Testis (tissue), 3 donors: ENCODE measurements around the gene PRKAR1B. TPM values are rescaled to one million over a fixed set of nuclear protein-coding genes. Genes with fewer than 3 reads are reported as not detected.

ENCODE experiments used
- DNase-seq: peaks from one replicate; pipeline ENCODE4 v3.0.0-alpha.2; 2019
- H3K27ac ChIP-seq, 2 donors: fragments of 200-600 bp; sonication (generic); one replicate each; pipeline ENCODE4 v1.5.1; 2019
- H3K27me3 ChIP-seq: fragments of 200-600 bp; sonication (generic); one replicate; pipeline ENCODE4 v1.5.1; 2019
- H3K36me3 ChIP-seq: fragments of 200-600 bp; sonication (generic); one replicate; pipeline ENCODE4 v1.5.1; 2017; ENCODE audit warnings: low read depth; ENCODE audit errors: missing control alignments
- H3K4me1 ChIP-seq: fragments of 200-600 bp; sonication (generic); one replicate; pipeline ENCODE4 v1.5.1; 2019
- H3K4me3 ChIP-seq, 2 donors: fragments of 200-600 bp; sonication (generic); one replicate each; pipeline ENCODE4 v1.5.1; 2017 to 2019
- H3K9me3 ChIP-seq: fragments of 200-600 bp; sonication (generic); one replicate; pipeline ENCODE4 v1.5.1; 2017
- CTCF ChIP-seq, 3 experiments: fragments of 450-650 bp in 2 of 3; fragments of 200-600 bp in 1 of 3; sonication (generic) in 1 of 3; IDR thresholded peaks; one replicate each; pipeline ENCODE4 v1.5.1; 2016 to 2019; ENCODE audit warnings: antibody characterized with exemption in 3 of 3, mild to moderate bottlenecking in 2 of 3, moderate library complexity in 1 of 3
- POLR2A ChIP-seq: fragments of 450-650 bp; IDR thresholded peaks from one replicate; pipeline ENCODE4 v1.6.1; 2017; ENCODE audit warnings: antibody characterized with exemption, mild to moderate bottlenecking, moderate library complexity
- WGBS, 2 donors: methylation state at CpG; one replicate each; pipeline ENCODE4 v1.1.5; 2018; 5-methylcytosine and 5-hydroxymethylcytosine counted together
- intact Hi-C: fragments of 100-400 bp; cut with DNase I; formaldehyde crosslinking; loops from one replicate; pipeline ENCODE4 v1.15.1; 2023; ENCODE audit warnings: low total_unique reads
- polyA plus RNA-seq: library from polyadenylated mRNA; stranded (reverse); fragments of 350-450 nt; fragmentation: Illumina TruSeq; extraction: RNeasy Lipid Tissue Mini Kit (QIAGEN cat#74804); gene quantifications from one replicate; pipeline ENCODE4 v1.2.3, GENCODE V29; 2014; ENCODE audit warnings: low read depth, low replicate concordance; ENCODE audit not compliant: insufficient read depth
- total RNA-seq, 2 donors: library from RNA; depleted of rRNA; stranded (reverse); fragments of >200 nt; gene quantifications; one replicate each; pipeline ENCODE4 v1.2.3, GENCODE V29; 2016

Gene PRKAR1B
- total and polyA plus RNA-seq, 3 donors from 2014 or later, result 27.8 to 35.7 (median 31.3) TPM

- intact Hi-C loops, result no loop called here
- 50 to 65% methylated on average over 9 to 19 of the region's 21 CpGs for WGBS, 2 donors
- DNase-seq, result peak; percentile 80
- Histone ChIP-seq H3K9me3 (no peaks in the 10 kb centered on the region), H3K27ac (no peak overlapping the region), H3K4me1 (peaks cover 8% of the 10 kb centered on the region), H3K4me3 (no peak overlapping the region), H3K27me3 (no peaks in the 10 kb centered on the region), H3K36me3 (no peaks in the 10 kb centered on the region)
- no peak for TF ChIP-seq CTCF (IDR thresholded peaks at IDR 0.05)
Measured at GRCh38 chr7:537911-538634, 189.0 kb downstream of the PRKAR1B start.

- Histone ChIP-seq H3K4me1 (peaks cover 8% of the 10 kb centered on the region), H3K36me3 (no peaks in the 10 kb centered on the region), H3K4me3 (no peak overlapping the region), H3K9me3 (no peaks in the 10 kb centered on the region), H3K27ac (no peak overlapping the region), H3K27me3 (no peaks in the 10 kb centered on the region)
- DNase-seq, result no peak
- 93 to 94% methylated on average over 12 of the region's 12 CpGs for WGBS, 2 donors
- intact Hi-C loops, result no loop called here
- no peak for TF ChIP-seq POLR2A
- TF ChIP-seq CTCF (IDR thresholded peaks at IDR 0.05), result no peak
Measured at GRCh38 chr7:536231-536630, 190.8 kb downstream of the PRKAR1B start.

- 91 to 96% methylated on average over 10 of the region's 10 CpGs for WGBS, 2 donors
- Histone ChIP-seq H3K27ac (no peak overlapping the region), H3K4me1 (peaks cover 8% of the 10 kb centered on the region), H3K36me3 (no peaks in the 10 kb centered on the region), H3K27me3 (no peaks in the 10 kb centered on the region), H3K4me3 (no peak overlapping the region), H3K9me3 (no peaks in the 10 kb centered on the region)
- intact Hi-C loops, result no loop called here
- TF ChIP-seq CTCF (IDR thresholded peaks at IDR 0.05) (no peak), POLR2A (no peak)
- no peak for DNase-seq
Measured at GRCh38 chr7:534959-535358, 192.1 kb downstream of the PRKAR1B start.

GRCh38 chr7:534075-534474 is 193.0 kb downstream of the PRKAR1B start:
- H3K4me3 ChIP-seq, result no peak overlapping the region
- intact Hi-C loops, result no loop called here
- H3K9me3 ChIP-seq, result no peaks in the 10 kb centered on the region
- H3K36me3 ChIP-seq, result no peaks in the 10 kb centered on the region
- no peak overlapping the region for H3K27ac ChIP-seq
- H3K27me3 ChIP-seq, result no peaks in the 10 kb centered on the region
- 91 to 94% methylated on average over 6 to 8 of the region's 8 CpGs for WGBS, 2 donors
- H3K4me1 ChIP-seq, result peaks cover 8% of the 10 kb centered on the region
- no peak for TF ChIP-seq POLR2A
- no peak for TF ChIP-seq CTCF (IDR thresholded peaks at IDR 0.05)
- DNase-seq, result no peak

GRCh38 chr7:533266-533665 is 193.8 kb downstream of the PRKAR1B start:
- Histone ChIP-seq H3K27me3 (no peaks in the 10 kb centered on the region), H3K36me3 (no peaks in the 10 kb centered on the region), H3K4me1 (peaks cover 4% of the 10 kb centered on the region), H3K9me3 (no peaks in the 10 kb centered on the region), H3K4me3 (no peak overlapping the region), H3K27ac (no peak overlapping the region)
- WGBS, 2 donors, result 78% methylated on average over 17 of the region's 17 CpGs; no CpG with 5 or more reads in 1 of the 2 donors
- no peak for DNase-seq
- no peak for TF ChIP-seq POLR2A
- TF ChIP-seq CTCF (IDR thresholded peaks at IDR 0.05), result no peak
- intact Hi-C loops, result no loop called here
